Retina (tissue), 1 donor: ENCODE results near the gene ASAP3.
A peak's percentile ranks its signal among the peaks of the same experiment; 100 is the strongest.

Experiments
- DNase-seq: peaks from one replicate; pipeline ENCODE4 v3.0.0-alpha.2; 2016

The ASAP3 gene

DNA sequence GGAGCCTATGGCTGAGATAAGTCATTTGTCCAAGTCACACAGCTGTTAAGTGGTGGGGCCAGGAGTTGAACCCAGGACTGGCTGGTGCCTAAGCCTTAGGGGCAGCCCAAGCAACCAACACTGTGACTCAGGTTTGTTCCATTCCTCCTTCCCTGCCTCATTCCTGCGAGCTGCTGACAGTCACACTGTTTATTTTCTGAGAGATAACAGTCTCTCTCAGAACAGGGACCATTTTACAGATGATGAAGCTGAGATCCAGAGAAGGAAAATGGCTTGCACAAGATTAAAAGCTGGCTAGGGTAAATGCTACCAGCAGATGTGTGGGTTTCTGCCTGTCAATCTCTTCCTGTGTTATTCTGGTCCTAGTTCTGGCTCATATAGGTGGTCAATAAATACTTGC is 35.1 kb downstream of the ASAP3 start:
- no peak for DNase-seq

DNA sequence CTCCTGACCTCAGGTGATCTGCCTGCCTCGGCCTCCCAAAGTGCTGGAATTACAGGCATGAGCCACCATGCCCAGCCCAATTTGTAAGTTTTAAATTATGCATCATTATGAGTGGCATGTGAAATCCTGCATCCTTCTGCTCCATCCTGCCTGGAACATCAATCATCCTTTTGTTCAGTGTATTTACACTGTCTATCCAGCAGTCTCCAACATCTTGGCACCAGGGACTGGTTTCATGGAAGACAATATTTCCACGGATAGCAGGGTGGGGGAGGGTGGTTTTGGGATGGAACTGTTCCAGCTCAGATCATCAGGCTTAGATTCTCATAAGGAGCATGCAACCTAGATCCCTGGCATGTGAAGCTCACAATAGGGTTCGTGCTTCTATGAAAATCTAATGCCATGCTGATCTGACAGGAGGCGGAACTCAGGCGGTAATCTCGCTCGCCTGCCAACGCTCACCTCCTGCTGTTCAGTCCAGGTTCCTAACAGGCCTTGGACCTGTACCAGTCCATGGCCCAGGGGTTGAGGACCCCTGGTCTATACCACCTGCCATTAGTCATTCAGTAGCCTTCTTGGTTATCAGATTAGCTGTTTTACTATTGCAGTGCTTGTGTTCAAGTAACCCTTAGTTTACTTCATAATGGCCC is 37.2 kb downstream of the ASAP3 start:
- no peak for DNase-seq

DNA sequence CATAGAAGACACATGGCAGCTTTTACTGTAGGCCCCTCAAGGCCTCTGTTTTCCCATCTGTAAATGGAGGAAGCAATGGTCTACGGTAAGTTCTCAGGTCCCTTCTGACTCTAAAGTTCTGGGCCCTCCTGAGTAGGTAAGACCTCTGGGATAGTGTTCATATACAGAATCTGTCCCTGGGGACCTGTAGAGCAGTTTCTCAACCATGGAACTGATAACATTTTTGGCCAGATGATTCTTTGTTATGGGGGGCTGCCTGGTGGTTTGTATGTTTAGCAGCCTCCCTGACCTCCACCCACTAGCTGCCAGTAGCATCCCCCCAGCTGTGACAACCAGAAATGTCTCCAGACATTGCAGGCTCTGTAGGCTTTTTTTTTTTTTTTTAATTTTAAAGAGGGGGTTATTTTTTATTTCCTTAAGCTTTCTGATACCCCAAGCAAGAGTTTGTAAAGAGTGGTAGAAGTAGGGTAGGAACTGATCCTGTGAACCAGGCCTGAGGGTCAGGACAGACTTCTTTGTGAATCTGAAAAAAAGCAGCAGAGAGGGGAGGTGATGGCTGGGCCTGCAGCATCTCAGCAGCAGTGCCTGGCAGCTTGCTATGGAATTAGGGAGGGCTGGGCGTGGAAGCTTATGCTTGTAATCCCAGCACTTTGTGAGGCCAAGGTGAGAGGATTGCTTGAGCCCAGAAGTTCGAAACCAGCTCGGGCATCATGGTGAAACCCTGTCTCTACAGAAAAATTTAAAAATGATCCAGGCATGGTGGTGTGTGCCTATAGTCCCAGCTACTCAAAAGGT is 39.2 kb downstream of the ASAP3 start:
- no peak for DNase-seq

DNA sequence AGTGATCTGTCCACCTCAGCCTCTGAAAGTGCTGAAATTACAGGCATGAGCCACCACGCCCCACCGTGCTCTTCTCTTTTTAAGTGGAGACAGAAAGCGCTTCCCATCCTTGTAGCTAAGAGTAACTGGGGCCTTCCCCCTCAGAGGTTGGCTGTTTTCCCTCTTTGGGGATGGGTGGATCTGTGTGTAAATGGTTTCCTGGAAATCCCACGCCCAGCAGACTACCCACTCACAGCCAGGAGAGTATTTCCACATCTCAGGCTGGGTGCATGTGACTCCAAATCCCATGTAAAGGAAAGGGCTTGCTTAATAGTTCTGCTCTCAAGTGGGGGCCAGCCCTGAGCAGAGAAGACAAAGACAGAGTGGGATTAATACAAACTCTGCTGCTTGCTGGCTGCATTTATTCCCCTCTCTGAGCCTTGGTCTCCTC is 39.9 kb downstream of the ASAP3 start:
- DNase-seq: no peak

DNA sequence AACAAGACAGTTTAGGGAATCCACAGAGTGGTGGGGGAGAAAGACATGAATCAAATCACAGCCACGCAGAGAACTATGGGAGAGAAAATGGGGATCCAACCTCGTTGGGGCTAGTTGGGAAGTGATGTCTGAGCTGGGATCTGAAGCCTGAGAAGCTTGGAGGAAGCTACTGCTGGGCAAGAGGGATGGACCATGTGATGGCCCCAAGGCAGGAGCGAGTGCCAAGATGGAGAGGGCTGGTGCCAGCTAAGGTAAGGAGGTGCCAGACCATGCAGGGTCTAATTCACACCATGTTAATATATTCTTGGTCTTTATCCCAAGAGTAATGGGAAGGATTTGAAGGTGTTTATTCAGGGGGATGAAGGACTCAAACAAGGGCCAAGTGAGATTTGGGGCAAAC is 41.2 kb downstream of the ASAP3 start:
- no peak for DNase-seq

DNA sequence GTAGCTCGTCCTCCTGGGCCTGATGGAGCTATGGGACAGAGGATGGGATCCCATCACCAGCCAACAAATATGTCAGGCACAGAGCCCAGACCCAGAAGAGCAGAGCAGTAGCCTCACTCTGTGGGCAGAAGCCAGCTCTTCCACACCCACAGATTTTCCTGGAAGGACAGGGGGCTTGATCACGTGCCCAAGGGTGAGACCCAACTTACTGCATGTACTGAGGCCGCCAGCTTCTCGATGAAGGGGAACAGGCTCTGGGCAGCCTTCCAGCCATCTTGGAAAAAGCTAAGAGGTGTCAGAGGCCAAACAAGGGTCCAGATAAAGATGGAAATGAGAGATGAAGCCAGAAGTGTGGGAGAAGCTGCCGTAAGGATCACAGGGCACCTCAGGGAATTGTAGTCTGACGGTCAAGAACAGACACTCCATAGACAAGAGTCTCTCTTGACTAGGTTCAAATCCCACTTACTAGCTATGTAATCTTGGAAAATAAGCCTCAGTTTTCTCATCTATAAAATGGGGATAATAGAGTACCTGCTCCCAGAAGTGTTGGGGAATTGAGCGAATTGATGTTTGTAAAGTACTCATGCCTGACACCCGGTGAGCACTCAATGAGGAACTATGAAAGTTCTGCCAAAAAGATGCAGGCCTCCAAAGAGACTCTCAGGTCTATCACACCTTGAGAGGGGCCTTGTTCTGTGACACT is 42.4 kb downstream of the ASAP3 start:
- DNase-seq: no peak

DNA sequence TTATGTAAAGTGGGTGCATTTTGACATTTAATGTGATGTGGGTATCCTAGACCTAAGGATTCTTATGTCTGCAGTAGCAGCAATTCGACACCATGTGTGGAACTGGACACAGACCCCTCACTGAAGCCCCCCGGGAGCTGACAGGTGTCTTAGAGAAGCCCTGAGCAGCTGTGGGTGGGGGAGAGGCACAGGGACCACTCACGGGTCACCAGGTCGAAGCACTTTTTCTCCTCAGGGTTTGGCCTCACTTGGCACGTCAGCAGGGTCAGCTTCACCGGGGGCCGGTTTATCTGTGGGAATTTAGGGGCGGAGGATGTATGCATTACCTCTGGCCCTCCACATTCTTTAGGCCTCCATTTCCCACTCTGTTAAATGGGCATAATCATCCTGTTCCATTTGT is 45.4 kb downstream of the ASAP3 start:
- DNase-seq: no peak

DNA sequence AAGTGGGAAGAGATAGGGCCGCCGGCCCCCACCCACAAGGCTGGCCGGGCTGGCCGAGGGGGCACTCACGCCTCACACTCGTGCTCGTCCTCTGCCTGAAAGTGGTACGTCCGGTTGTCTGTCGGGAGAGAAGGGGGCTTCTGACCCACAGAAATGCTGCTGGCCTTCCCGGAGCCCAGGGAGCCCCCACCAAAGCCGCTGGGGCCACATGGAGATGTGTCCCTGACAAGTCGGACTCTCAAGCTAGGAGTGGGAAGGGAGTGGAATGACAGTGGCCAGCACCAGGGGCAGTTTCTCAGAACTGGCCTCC is 46.7 kb downstream of the ASAP3 start:
- no peak for DNase-seq

DNA sequence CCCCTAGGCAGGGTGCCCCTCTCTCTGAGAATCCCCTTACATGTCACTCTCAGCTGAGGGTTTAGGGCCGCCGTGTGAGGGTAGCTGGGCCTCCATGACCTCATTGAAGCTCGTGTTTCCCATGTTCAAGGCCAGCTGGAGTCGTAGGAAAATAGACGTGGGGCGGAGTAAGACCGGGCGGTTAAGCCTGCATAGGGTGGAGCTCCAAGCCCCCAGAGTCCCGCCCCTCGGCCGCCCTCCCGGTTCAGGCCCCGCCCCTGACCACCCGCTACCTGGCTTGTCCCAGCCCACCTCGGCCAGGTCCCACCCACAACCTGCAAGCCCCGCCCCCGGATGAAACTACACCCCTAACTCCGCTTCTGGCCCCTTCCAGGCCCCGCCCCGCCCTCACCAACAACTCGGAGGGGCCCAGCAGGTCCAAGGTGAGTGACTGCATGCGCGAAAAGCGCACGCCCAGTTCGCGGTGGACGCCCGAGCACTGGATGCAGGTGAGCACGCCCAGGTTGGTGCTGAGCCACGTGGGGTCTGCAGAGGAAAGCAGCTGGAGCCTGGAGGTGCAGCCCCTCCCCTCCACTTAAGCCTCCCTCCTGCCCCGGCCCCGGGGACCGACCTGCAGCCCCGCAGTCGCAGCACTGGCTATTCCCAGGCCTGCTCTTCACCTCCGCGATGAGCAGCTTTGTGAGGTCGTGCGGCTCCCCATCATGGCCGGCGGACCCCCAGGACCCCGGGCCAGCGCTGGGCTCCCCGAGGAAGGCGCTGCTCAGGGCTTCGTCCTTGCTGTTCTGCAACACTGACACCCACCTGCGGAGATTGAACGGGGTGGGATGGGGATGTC is 47.2 kb downstream of the ASAP3 start:
- no peak for DNase-seq

DNA sequence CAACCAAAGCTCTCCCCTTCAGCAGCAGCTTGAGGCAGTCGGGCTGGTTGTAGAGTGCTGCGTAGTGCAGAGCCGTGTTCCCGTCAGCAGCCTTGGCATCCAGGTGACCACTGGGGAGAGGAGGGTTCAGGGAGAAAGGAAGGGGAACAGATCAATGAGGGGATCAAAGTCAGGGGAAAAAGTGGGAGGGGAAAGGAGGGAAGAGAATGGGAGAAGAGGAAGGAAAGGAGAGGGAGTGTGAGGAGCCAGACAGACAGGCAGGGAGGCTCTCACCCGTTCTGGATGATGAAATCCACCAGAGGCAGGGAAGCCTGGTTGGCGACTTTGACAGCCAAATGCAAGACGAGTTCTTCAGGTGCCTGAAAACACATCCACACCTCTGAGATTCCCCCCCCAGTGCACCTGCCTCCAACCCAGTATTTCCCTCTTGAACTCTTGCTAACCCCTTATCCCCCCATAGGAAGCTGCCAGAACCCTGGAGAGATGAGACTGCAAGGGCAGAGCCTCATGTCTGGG is 49.7 kb downstream of the ASAP3 start:
- no peak for DNase-seq

DNA sequence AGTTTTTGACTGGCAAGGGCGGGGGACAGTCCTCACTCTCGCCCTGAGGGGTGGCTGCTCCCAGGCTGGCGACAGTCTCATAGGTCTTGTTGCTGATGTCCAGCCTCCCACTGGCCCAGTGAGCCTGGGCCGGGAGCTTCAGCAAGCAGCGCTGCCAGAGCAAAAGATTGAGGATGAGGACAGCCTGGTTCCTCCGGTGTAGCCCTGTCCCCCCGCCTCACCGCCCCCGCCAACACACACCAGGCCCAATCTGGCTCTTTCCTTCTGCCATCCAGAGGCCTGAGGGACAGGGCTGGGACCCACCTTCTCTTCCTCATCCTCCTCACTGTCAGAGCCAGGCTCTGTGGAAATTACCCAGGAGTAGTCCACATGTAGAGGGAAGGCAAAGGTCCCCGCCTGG is 50.9 kb downstream of the ASAP3 start:
- no peak for DNase-seq

DNA sequence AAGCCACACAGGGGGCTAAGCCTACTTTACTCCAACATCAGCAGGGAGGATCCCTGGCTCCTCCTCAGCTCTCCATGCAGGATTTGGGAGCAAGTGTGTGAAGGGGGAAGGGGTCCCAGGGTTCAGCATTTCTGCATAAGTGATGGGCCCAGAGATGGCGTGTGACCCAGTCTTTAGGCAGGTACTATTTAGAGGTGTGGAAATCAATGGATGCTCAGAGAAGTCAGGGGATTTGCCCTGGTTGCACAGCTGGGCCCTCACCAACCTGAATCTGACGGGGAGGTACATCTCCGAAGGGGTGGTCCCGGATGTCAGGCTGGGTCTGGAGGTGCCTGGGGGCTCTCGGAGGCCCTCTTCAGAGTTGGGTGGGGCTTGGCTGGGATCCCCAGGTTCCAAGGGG is 52.5 kb downstream of the ASAP3 start:
- DNase-seq: no peak

DNA sequence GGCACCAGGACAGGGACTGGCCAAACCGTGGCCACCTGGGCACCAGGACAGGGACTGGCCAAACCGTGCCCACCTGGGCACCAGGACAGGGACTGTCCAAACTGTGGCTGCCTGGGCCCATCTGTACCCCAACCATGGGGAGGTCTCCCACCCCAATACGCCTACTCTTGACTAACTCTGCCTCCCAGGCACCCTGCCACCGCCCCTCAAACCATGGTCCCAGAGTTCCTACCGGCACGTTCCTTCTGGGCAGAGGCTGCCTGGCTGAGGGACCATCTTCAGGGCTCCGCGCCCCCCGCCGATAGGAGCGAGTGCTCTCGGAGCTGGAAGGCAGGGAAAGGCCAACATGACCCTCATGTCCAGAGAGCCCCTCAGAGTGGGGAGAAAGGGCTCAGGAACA is 53.2 kb downstream of the ASAP3 start:
- DNase-seq: no peak

DNA sequence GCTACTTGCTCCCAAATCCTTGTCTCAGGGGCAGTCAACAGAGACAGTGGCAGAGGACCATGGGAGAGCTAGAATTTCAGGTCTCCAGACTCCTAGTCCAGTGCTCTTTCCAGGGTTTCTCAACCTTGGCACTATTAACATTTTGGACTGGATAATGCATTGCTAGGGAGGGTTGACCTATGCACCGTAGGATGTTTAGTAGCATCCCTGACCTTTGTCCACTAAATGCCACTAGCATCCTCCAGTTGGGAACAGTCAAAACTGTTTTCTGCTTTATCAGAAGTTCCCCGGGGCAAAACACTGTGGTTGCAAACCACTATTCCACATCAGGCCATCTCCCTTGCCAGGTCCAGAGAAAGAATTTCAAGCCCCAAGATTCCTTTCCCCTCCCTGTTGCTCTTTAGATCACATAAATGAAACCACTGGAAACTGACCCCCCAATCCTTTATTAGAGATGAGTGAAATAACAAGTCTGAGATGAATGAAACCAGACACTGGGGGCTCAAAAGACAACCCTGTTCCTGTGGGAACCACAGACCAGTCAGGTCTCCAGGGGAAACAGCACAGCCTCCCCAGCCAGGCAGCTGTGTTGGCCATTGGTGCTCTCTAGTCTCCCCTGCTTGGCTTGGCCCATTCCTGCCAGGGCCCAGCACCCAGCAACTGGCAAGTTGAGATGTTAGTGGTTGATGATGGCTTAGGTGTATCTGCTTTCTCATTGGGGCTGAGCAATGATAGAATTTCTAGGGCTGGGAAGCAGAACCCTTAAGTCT is 55.7 kb downstream of the ASAP3 start:
- DNase-seq: no peak

DNA sequence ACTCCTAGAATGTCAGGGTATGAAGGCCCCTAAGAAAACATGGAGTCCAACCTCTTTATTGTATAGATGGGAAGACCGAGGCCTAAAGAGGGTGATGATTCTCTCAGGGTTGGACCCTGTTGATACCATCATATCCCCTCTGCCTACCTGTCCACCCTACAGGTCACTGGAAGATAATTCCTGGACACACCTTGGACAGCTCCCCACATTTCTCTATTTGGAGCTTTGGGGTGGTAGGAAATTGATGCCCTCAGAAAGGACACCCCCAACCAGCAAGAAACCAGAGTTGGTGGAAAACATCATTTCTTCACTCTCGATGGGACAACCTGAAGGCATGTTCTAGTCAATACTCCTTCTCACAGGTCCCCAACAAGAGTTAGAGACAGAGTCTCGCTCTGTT is 56.4 kb downstream of the ASAP3 start:
- no peak for DNase-seq

DNA sequence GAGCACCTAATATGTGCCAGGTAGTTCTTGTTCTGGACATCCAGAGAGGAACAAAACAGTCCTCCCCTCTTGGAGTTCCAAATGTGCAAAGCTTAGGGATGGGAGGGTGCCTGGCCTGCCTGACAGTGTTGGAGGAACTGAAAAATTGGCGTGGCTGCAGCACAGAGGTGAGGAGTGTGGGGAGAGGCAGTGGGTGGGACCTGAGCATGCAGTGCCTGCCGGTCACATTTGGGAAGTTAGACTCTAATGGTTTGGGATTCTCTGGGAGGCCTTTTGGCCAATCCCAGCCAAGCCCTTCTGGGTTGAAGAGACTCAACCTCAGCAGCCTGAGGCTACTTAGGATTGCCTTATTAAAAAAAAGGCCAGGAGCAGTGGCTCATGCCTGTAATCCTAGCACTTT is 57.2 kb downstream of the ASAP3 start:
- no peak for DNase-seq

DNA sequence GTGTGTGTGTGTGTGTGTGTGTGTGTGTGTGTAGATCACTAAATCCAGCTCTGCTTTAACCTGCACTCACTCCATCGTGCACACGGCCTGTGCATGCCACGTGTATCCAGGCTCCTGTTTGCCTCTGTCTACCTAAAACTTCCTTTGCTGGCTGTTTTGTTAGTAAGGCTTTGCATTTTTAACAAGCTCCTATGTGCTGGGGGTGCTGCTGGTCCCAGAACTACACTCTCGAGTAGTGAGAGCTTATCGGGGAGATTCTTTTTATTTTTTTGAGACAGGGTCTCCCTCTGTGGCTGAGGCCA is 58.8 kb downstream of the ASAP3 start:
- DNase-seq: no peak

DNA sequence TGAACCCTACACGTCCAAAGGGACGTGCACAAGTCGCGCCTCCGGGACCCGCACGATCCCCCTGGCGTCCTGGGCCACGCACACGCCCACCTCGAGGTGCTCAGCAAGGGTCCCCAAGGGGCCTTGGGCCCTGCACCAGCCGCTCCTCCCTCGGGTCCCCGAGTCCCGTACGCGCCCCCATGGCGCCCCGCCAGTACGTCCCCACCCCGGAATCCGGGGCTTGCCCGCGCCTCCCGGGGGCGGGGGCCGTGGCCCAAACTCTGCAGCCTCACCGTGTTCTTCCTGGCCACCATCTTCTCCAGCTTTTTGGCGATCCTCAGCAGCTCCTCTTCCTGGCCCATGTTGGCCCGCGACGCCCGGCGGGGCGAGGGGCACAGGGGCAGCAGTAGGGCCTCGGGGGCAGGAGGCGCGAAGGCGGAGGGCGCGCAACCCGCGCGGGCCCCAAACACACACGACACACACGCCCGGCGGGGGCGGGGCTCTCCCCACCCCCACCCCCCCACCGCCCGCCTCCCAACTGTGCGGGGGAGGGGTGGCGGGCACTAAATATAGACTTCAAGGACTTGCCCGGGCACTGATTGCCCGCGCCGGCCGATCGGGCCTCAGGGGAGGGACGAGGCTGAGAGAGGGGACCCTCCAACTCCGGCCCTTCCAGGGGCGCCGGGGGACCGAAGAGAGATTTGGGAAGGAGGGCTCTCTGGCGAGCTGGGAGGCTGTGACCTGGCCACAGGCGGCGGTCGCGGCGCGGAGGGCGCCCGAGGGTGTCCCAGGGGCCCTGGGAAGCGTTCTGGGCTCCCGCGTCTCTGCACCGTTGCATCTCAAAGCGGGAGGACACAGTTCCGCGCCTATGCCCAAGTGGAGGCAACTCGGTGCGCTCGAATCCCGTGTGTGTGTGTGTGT is 59.4 kb downstream of the ASAP3 start, which contains the start of gene TCEA3:
TSS of gene TCEA3 (minus strand) at position 456 of the 900 bp plus-strand sequence. CDS start at position 341, 115 bp downstream.
- DNase-seq: peak; percentile 65

DNA sequence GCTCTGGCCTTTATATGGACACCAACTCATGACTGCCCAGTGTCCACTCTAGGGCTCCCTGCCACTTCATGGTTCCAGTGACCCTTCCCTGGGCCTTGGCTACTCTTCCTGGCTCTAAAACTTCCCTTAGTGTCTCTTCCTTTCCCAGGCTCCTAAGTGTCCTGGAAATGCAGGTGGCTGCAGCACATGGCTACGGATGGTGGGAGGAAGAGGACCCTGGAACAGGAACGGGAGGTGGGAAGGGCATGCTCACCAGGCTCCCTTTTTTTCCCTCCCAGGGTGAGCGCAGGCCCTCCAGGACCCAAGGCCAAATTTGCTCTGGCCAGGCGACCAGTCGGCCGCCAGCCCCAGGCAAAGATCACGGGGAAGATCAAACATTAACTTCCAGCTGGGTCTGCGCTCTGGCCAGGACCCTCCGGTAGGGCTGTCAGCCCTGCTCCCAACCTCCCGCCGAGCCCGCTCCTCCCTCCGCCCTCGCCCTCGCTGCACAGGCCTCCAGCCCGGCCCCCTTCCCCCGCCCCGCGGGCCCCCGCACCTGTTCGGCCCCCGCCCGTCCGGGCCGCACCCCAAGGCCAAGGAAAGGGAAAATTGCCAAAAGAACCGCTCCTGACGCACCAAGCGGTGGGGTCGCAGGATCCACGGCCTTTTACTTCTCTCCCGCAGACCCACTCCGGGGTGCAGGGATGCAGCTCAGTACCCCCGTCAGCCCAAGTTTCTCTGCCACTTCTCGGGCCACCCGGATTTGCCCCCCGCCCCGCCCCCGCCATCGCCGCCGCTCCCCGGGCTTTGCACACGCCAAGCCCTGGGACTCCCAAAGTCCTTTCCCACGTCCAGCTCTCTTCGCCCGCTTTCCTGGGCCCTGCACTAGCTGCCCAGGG is 60.3 kb downstream of the ASAP3 start:
- peak; percentile 40 for DNase-seq

DNA sequence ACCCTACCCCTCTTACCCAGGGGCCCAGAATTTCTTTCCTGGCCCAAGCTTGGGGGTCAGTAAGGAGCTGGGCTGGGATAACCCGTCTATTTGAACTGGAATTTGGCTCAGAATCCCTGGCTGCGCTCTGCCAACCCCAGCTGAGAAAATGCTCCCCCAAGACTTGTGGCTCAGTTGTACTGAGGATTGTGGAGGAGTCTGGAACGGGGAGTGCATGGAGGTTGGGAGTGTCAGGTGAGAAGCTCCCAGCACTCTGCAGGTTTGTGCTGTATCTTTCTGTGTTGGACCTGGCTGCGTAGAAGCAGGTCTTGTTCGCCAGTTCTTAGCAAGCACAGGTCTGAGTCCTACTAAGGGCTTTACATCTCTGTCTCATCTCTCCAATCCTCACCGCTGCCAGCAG is 61.0 kb downstream of the ASAP3 start:
- peak; percentile 20 for DNase-seq
